Hematopoietic multipotent progenitor cell treated with erythropoietin and hydrocortisone succinate and interleukin-3 and kit ligand, for 8 days (in vitro differentiated cells): ENCODE results near the gene ANKRD11.
"Not testable (repeated sequence)": the region's sequence is repeated elsewhere in the genome, so short reads cannot be mapped to it uniquely, and the experiment has no call there.

Experiments
- DNase-seq: peaks from one replicate; pipeline ENCODE4 v3.0.0-alpha.2; 2015

Gene ANKRD11

DNA sequence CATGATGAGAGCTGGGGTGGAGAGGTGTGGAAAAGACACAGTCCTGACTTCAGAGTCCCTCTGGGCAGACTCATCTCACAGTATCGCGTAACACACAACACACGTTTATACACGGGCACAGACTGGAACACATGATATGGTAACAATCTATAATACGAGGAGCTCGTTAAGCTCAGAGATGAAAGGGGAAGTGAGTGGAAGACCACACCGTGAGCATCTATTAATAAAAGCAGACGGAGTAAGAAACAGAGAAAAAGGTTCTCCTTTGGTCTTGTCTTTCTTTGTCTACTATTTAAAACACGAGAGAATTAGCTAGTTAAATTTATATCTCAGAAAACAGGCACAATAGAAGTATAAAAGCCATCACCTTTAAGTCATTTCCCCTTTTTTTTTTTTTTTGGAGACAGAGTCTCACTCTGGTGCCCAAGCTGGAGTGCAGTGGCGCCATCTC lies 13.5 kb downstream of the ANKRD11 start:
- peak; percentile 38 for DNase-seq

DNA sequence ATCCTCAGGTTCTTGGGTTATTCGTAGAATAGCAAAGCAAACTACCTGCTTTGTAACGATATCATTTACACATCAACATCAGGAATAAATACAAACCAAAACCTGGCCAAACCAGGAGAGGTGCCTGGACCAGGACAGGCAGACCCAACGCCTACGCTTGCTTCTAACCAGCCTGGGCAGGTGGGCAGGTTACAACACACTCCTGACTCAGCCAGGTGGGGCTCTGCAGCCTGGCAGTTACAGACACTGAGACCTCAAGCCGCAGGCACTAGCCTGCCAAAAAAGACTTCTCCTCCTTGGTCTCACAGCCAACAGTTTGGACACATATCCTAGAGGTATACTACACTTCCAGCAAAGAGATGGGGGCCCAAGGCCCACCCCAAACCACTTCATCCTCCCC lies 14.0 kb downstream of the ANKRD11 start:
- DNase-seq, result no peak

DNA sequence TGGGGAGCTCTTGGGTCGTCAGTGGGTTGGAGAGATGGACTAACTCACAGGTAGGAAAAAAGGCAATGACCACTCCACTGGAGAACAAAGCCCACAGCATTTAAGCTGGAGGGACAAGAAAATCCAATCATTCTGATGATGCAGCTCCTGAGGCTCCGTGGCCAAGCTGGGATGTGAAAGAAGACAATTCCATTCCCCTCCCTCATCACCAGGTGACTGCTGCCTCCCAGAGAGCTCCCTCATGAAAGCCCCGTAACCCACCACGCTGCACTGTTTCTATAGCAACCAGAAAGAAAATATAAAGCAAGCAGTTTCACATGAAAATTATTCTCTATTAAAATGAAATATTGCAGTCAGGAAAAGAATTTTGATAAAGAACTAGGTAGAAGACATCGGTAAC lies 15.2 kb downstream of the ANKRD11 start:
- no peak for DNase-seq

DNA sequence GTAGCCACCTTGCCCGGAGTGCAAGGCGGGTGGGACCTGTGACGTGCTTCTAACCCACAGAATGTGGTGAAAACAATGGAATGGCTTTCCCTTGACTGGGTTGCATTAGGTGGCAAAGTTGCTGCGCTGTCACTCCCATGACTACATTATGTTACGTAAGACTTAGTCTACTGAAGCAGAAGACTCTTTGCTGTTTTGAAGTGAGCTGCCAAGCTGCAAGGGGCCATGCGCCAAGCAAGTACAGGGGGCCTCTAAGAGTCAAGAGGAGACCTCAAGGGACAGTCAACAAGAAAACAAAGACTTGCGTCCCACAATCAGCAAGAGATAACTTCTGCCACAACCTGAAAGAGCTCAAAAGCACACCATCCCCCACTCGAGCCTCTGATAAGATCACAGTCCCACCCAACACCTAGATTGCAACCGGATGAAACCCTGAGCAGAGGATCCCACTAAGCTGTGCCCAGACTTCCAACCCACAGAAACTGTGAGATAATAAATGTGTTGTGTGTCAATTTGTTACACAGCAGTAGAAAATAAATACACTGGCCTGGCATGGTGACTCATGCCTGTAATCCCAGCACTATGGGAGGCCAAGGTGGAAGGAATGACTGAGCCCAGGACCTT lies 16.5 kb downstream of the ANKRD11 start:
- no peak for DNase-seq

DNA sequence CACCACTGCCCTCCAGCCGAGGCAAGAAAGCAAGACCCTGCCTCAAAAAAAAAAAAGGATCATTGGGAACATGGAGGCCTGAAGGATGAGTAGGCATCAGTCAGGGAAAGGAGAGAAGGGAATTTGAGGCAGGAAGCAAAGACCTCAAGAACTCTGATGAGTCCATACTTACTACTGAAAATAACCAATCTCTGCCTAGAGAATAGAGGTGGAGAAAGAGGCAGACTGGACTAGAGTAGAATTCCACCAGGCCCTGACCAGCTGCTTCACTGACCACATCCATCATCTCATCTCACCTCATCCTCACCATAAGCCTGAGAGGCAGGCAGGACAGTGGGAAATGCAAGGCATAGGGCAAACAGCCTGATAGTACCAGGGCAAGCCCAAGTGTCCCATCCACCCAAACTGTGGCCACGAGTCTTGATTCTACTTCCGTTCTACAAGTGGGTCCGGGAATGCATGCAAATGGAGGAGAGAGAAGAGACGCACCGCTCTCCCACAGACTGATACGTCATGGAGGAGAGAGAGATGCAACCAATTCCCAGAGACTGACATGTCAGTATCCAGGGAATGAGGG lies 17.1 kb downstream of the ANKRD11 start:
- DNase-seq, result no peak

DNA sequence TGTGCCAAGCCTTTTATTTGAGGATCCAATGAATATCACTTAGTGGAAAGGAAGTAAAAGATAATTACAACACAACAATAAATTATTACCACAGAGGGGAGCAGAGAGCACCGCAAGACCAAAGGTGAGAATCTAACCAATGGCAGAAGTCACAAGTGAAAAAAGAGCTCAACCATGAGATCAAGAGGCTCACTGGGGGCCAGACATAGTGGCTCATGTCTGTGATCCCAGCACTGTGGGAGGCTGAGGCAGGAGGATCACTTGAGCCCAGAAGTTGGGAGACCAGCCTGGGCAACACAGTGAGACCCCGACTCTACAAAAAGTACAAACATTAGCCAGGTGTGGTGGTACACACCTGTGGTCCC lies 17.7 kb downstream of the ANKRD11 start:
- no peak for DNase-seq

DNA sequence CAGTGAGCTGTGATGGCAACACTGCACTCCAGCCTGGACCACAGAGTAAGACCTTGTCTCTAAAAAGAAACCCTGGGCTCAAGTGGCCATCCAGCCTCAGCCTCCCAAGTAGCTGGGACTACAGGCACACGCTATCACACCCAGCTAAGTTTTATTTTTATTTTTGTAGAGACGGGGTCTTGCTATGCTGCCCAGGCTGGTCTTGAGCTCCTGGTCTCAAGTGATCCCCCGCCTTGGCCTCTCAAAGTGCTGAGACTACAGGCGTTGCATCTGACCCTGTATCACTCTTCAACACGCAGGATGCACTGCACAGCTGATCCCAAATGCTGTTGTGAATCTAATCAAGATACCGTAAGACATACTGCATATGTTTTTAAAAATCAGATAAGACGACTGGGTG lies 23.0 kb downstream of the ANKRD11 start:
- DNase-seq, result no peak

DNA sequence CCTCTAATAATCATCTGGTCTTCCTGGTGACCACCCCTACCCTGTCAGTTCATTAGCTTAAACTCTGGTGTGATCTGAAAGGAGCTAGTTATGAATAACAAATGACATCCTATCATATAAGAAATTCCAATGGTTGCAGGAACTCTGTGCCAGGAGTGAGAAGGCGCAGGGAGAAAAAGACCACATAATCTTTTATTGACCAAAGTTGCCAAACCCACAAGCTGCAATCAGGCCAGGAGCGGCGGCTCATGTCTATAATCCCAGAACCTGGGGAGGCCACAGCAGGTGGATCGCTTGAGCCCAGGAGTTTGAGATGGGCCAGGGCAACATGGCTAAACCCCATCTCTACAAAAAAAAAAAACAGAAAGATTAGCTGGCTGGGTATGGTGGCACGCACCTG lies 23.4 kb downstream of the ANKRD11 start:
- DNase-seq, result no peak

DNA sequence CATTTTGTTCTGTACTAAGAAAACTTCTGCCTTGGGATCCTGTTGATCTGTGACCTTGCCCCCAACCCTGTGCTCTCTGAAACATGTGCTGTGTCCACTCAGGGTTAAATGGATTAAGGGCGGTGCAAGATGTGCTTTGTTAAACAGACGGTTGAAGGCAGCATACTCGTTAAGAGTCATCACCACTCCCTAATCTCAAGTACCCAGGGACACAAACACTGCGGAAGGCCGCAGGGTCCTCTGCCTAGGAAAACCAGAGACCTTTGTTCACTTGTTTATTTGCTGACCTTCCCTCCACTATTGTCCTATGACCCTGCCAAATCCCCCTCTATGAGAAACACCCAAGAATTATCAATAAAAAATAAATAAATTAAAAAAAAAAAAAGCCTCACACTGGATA lies 27.0 kb downstream of the ANKRD11 start:
- DNase-seq, result not testable (repeated sequence)

DNA sequence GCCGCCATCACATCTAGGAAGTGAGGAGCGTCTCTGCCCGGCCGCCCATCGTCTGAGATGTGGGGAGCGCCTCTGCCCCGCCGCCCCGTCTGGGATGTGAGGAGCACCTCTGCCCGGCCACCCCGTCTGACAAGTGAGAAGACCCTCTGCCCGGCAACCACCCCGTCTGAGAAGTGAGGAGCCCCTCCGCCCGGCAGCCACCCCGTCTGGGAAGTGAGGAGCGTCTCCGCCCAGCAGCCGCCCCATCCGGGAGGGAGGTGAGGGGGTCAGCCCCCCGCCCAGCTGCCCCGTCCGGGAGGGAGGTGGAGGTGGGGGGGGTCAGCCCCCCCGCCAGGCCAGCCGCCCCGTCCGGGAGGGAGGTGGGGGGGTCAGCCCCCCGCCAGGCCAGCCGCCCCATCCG lies 27.7 kb downstream of the ANKRD11 start:
- not testable (repeated sequence) for DNase-seq

DNA sequence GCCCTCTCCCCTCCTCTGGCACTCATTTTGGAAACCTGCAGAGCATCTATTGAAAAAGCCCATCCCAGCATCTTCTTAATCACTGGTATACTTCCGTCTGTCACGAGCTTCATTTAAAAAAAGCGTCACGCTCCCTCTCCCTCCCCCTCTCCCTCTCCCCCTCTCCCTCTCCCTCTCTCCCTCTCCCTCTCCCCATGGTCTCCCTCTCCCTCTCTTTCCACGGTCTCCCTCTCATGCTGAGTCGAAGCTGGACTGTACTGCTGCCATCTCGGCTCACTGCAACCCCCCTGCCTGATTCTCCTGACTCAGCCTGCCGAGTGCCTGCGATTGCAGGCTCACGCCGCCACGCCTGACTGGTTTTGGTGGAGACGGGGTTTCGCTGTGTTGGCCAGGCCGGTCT lies 28.5 kb downstream of the ANKRD11 start:
- DNase-seq, result not testable (repeated sequence)

DNA sequence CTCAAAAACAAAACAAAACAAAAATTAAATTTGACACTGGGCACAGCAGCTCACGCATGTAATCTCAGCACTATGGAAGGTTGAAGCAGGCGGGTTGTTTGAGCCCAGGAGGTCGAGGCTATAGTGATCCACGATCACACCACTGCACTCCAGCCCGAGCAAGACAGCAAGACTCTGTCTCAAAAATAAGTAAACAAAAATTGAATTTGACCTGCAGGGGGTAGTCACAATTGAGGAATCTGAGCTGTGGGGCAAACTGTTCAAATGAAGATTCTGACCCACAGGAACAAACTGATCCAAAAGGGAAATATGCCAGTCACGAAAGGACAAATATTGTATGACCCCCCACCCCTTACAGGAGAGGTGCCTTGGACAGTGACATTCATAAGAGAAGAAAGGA lies 29.8 kb downstream of the ANKRD11 start:
- DNase-seq, result no peak

DNA sequence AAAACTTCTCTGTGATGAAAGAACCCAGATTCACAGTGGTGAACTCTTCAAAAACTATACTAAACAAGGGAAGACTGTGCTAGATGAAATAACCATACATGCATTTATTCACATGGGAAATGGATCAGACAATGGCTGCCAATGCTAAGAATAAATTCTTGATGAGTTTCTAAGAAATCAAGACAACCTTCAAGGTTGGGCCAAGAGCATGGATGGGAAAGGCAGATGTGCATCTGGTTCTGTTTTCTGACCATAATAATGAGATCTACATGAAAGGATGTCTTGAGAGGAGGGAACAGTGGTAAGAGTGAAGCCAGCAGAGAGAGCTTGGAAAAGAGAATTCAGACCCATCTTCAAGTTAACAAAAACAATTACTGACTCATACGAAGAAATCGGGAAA lies 31.4 kb downstream of the ANKRD11 start:
- DNase-seq, result no peak

DNA sequence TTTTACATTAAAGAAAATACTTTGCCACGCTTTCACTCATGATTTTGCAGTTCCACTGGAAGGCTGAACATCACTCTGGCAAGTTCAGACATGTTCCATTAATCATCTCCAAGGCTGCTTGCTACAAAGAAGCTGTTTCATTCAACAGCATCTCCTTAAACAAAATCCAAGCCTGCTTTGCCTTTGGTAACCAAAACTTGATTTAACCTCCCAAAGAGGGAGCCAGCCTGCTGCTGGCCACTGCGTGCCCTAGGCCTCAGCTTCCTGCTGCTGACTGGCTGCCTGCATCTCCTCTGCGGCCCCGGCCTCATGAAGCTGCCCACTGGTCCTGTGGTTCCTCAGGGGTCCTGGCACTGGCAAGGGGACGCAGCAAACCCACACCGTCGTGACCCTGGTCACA lies 31.8 kb downstream of the ANKRD11 start:
- no peak for DNase-seq

DNA sequence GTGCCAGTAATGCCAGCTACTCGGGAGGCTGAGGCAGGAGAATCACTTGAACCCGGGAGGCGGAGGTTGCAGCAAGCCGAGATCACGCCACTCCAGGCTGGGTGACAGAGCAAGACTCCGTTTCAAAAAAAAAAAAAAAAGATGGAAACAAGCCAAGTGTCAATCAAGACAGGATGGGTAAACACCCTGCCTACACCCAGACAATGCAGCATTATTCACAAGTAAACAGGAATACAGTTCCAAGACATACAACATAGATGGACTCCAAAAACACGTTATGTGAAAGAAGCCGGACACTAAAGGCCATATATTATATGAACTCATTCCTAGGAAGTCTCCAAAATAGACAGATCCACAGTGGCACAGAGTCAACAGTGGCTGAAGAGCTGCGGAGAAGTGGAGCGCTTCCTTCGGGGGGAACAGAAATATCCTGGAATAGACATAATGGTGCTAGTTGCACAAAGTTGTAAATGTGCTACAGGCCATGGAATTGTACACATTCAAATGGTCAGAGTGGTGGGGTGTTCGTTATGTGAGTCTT lies 33.9 kb downstream of the ANKRD11 start:
- DNase-seq, result peak; percentile 42

DNA sequence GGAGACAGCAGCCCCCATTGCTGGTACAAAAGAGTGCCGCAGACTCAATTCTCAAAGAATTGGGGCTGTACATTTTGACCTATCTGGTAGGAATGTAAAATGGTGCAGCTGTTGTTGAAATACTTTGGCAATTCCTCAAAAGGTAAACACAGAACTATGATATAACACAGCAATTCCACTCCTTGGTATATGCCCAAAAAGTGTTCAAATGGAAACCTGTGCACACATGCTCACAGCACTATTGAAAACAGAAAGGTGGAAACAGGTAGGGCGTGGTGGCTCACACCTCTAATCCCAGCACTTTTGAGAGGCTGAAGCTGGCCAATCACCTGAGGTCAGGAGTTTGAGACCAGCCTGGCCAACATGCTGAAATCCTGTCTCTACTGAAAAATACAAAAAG lies 34.7 kb downstream of the ANKRD11 start:
- DNase-seq, result no peak

DNA sequence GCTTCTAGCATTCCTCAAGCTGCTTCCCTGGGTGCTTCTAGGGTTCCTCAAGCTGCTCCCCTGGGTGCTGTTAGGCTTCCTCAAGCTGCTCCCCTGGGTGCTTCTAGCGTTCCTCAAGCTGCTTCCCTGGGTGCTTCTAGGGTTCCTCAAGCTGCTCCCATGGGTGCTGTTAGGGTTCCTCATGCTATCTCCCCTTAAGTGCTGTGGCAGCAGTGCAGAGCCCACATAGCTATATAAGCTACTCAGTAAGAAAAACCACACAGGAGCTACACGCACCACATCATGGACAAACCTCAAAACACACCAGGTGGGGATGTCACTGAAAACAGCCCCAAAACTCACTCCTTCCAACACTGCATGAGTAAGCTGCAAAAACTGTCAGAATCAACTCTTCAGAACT lies 35.2 kb downstream of the ANKRD11 start:
- DNase-seq, result no peak

DNA sequence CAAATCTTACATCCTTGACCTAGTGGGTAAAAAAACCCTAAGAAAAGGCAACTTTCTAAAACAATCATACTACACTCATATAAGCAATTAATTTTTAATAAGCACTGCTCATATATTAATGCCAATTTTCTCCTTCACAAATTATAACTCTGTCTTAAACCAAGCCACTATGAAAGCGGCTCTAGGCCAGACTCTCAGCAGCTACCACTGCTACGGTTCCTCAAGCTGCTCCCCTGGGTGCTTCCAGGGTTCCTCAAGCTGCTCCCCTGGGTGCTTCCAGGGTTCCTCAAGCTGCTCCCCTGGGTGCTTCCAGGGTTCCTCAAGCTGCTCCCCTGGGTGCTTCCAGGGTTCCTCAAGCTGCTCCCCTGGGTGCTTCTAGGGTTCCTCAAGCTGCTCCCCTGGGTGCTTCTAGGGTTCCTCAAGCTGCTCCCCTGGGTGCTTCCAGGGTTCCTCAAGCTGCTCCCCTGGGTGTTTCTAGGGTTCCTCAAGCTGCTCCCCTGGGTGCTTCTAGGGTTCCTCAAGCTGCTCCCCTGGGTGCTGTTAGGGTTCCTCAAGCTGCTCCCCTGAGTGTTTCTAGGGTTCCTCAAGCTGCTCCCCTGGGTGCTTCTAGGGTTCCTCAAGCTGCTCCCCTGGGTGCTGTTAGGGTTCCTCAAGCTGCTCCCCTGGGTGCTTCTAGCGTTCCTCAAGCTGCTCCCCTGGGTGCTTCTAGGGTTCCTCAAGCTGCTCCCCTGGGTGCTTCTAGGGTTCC lies 35.8 kb downstream of the ANKRD11 start:
- DNase-seq, result not testable (repeated sequence)

DNA sequence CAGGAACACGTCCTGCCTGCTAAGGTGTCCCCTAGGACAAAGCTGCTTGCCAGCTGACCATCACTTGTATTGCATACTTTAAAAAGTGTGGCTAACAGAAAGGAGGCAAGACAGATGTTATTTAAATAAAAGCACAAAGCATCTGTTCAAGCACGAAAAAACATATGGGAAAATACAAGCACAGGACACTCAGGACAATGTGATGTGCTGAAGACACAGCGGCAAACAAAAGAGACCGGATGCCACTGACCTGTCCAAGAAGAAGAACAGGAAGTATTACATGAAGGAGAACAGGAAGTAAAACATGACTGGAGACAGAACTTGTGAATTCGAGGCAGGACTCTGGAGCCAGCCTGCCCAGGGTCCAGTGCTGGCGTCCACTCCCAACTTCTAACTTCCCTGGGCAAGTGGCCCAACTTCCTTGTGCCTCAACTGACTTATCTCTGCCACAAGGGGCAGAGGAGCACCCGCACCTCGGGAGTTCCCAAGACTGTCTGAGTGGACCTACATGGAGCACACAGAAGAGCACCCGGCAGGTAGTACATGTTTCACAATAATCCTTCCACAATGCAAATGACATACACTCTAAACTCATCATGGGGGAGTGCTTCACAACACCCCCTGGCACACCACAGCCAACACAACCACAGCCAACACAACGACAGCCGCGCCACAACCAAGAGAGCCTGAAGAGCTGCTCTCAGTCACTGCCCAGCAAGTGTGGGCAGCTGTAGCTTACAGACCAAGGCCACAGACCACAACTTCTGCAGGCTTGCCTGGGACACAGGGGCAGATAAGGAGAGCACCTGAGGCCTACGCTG lies 36.6 kb downstream of the ANKRD11 start:
- DNase-seq, result peak; percentile 46

DNA sequence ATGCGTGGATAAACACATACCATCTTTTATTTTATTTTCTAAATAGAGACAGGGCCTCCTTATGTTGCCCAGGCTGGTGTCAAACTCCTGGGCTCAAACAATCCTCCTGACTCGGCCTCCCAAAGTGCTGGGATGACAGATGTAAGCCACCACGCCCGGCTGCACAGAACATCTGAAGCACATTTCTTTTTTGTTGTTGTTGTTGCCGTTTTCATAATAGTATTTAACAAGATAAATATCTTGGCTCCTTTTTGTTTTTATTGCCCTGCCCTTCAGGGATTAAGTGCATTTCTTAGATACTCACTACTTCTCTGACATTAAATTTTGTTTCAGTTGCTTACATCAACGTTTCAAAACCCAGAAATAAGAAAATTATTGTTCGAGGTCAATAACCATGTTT lies 37.4 kb downstream of the ANKRD11 start:
- DNase-seq, result no peak

DNA sequence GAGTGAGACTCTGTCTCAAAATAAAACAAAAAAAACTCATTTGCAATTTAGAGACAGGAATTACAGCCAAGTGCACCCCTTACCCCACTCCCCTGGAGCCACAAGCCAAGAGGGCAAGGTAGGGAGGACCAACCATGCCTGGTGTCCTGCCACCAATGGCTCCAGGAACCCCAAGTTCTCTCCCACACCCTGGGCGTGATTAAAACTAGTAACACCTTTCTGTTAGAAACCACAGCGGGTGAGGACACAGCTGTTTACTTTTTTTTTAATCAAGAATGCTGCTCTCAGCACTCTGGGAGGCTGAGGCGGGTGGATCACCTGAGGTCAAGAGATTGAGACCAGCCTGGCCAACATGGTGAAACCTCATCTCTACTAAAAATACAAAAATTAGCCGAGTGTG lies 38.1 kb downstream of the ANKRD11 start:
- DNase-seq, result no peak

DNA sequence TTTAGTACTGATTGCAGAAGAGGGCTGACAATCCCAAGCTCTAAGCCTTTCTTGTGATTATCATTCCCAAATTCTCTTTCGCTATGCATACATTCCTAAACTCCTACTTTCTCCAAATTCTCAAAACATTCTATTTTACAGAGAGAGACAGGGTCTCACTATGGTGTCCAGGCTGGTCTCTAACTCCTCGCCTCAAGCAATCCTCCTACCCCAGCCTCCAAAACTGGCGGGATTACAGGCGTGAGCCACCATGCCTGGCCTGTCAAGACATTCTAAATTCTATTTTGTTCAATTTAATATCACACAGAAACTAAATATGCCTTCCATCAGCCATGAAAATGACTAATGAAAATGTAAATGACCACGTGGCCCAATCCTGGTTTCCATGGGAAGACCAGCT lies 39.8 kb downstream of the ANKRD11 start:
- no peak for DNase-seq

DNA sequence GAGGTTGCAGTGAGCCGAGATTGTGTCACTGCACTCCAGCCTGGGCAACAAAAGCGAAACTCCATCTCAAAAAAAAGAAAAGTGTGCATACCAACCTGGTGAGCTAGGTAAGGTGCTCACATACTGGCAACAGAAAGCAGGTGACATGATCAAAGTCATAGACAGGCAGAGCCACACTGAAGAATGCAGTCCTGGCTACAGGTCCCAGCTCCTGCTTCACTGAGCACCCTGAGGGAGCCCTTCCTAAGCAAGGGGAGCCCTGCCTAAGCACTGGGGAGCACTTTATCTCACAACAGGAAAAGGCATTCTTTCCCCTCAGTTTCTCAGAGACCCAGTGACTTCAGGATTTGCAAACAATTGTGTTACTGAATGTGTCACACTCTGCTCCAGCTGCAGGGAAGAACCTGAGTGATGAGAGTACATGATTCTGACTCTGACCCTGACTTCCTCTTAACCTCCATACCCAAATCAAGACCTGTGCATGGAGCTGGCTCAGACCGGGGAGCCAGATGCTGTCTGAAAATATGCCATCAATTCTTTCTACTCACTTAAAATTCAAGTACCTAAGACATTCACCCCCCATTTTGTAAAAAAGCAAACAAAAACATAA lies 40.5 kb downstream of the ANKRD11 start:
- DNase-seq, result no peak
